Nucleus accumbens (tissue), 56 donors: ENCODE measurements around the gene CDH15.
A peak's percentile ranks its signal among the peaks of the same experiment; 100 is the strongest.
"Not testable (repeated sequence)": the region's sequence is repeated elsewhere in the genome, so short reads cannot be mapped to it uniquely, and the experiment has no call there.

Experiments used
- DNase-seq, 56 donors: peaks; one replicate each; lab custom pipeline; 2025; lab: John Stamatoyannopoulos, UW

CDH15 gene

GRCh38 chr16:89185887-89186592 is 14.5 kb downstream of the CDH15 start:
- DNase-seq, result not testable (repeated sequence)

- not testable (repeated sequence) for DNase-seq
These were observed 15.1 kb downstream of the CDH15 start for GRCh38 chr16:89186593-89187031.

- DNase-seq, result no peak
These were observed 15.7 kb downstream of the CDH15 start for GRCh38 chr16:89187032-89187769.

- DNase-seq, result no peak
These were observed 16.3 kb downstream of the CDH15 start for GRCh38 chr16:89187770-89188392.

DNA sequence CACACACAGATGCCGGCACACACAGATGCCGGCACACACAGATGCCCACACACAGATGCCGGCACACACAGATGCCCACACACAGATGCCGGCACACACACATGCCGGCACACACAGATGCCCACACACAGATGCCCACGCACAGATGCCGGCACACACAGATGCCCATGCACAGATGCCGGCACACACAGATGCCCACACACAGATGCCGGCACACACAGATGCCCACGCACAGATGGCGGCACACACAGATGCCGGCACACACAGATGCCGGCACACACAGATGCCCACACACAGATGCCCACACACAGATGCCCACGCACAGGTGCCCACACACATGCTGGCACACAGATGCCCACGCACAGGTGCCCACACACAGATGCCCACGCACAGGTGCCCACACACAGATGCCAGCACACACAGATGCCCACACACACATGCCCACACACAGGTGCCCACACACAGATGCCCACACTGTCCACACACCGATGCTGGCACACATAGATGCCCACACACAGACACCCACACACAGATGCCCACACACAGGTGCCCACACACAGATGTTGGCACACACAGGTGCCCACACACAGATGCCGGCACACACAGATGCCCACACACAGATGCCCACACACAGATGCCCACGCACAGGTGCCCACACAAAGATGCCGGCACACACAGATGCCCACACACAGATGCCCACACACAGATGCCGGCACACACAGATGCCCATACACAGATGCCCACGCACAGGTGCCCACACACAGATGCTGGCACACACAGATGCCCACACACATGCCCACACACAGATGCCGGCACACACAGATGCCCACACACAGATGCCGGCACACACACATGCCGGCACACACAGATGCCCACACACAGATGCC is 17.2 kb downstream of the CDH15 start:
- not testable (repeated sequence) for DNase-seq

DNA sequence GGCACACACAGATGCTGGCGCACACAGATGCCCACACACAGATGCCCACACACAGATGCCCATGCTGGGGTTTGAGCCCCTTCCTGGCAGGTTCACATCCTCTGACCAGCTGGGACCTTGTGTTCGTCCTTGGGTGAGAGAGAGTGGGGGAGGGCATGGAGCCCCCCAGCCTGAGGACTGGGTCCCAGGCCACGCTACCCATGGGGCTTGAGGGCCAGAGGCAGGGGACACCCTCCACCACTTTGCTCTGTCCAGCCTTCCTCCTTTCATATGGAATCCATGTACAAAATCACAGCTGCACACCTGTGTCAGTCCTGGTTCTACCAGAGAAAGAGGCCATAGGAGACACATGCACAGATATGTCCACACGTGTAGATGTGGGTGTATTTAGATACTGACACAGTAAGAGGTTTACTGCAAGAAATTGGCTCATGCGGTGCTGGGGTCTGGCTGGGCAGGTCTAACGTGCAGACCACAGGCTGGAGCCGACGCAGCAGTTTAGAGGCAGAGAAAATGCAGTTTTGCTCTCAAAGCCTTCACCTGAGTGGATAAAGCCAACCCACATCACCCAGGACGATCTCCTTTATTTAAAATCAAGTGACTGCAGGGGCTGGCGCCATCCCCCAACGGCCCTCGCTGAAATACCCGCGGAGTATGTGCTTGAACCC is 17.9 kb downstream of the CDH15 start:
- no peak for DNase-seq

GRCh38 chr16:89190150-89190958 is 18.8 kb downstream of the CDH15 start:
- no peak for DNase-seq

- DNase-seq, result no peak
These were observed 19.7 kb downstream of the CDH15 start for GRCh38 chr16:89191033-89191900.

DNA sequence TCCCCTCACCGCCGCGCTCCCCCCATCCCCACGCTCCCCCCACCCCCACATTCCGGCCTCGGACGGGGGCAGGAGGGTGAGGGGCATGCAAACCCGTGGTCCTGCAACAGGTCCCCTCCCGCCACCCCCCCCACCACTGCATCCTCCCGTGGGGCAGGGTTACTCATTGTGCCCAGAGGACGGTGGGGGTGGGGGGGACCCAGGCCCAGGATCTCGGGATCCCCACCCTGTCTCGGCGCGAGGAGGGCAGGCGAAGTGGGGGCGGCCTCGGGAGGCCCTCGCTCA is 20.3 kb downstream of the CDH15 start:
- no peak for DNase-seq

- peak in 17 of 56 donors; percentile 4 to 69 (median 44) for DNase-seq
These were observed 20.8 kb downstream of the CDH15 start for GRCh38 chr16:89192186-89192955.

DNA sequence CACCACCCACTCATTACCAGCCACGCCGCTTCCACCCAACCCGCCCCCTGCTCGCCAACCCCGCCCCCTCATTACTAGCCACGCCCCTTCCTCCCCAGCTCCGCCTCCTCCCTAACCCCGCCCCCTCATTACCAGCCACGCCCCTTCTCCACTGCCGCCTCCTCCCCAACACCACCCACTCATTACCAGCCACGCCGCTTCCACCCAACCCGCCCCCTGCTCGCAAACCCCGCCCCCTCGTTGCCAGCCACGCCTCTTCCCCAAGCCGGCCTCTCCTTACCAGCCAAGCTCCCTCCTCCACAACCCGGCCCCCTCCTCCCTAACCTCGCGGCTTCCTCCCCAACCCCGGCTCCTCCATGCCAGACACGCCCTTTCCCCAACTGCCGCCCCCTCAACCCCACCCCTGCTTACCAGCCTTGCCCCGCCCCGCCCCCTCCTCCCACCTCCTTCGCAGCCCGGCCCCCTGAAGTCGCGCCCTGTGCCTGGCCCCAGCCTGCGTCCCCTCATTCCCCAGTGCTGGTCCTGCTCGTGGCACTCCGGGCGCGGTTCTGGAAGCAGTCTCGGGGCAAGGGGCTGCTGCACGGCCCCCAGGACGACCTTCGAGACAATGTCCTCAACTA is 21.5 kb downstream of the CDH15 start:
- DNase-seq, result peak in 2 of 56 donors; percentile 21 to 54

GRCh38 chr16:89193576-89194293 is 22.2 kb downstream of the CDH15 start:
- DNase-seq, result no peak

GRCh38 chr16:89194340-89195311 is 23.1 kb downstream of the CDH15 start:
- no peak for DNase-seq

DNA sequence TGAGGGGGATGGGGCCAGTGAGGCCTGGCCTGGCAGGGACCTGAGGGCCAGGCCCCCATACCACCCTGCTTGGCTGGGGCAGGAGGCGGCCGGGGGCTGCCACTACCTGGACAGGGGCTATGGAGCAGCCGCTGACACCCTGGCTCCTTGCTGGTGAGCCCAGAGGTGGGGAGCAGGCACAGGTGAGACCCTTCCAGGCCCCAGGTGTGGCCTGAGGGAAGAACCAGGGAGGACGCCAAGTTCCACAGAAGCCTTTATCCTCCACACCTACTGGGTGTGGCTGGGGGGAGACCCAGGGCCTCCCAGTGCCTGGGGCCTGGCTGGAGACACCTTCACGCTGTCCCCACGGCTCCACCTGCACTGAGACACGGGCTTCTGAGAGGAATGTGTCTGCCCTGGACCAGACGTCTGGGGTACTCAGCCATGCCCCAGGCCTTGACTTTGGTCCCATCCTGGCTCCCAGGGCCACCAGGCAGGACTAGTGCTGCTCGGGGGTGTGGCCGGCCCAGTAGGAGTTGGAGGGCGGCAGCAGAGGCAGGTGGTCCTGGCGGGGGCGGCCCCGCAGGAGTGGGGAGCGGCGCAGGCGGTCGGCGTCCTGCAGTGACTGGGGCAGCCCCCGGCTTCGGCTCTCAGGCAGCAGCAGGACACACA is 24.1 kb downstream of the CDH15 start:
- no peak for DNase-seq
